H9 (cell line): ENCODE measurements around the gene NANOS2. TPM values are rescaled to one million over a fixed set of nuclear protein-coding genes. Genes with fewer than 3 reads are reported as not detected.

Source experiments
- DNase-seq: peaks from one replicate; pipeline ENCODE4 v3.0.0-alpha.2; 2017
- H2AFZ ChIP-seq: one replicate; pipeline ENCODE4 v1.6.1; 2013; ENCODE audit warnings: mild to moderate bottlenecking, low read length, control low read depth, moderate library complexity
- H2AK5ac ChIP-seq: 2 replicates; pipeline ENCODE4 v1.6.1; 2013; ENCODE audit warnings: low read length, control low read depth, mixed read lengths; ENCODE audit not compliant: insufficient read length
- H2BK120ac ChIP-seq: one replicate; pipeline ENCODE4 v1.6.1; 2013; ENCODE audit warnings: low read depth, mild to moderate bottlenecking, low read length, control low read depth, inconsistent platforms; ENCODE audit not compliant: poor library complexity, severe bottlenecking
- H2BK12ac ChIP-seq: 2 replicates; pipeline ENCODE4 v1.6.1; 2013; ENCODE audit warnings: low read length, control low read depth, mixed read lengths, low read depth; ENCODE audit not compliant: insufficient read length
- H2BK15ac ChIP-seq: 2 replicates; pipeline ENCODE4 v1.6.1; 2013; ENCODE audit warnings: low read depth, low read length, control low read depth
- H2BK20ac ChIP-seq: one replicate; pipeline ENCODE4 v1.6.1; 2013; ENCODE audit warnings: low read depth, mild to moderate bottlenecking, low read length, control low read depth, inconsistent platforms; ENCODE audit not compliant: poor library complexity, severe bottlenecking
- H2BK5ac ChIP-seq: 2 replicates; pipeline ENCODE4 v1.6.1; 2013; ENCODE audit warnings: low read length, control low read depth, mixed read lengths; ENCODE audit not compliant: insufficient read length
- H3K14ac ChIP-seq: 2 replicates; pipeline ENCODE4 v1.6.1; 2013; ENCODE audit warnings: low read length, control low read depth; ENCODE audit not compliant: insufficient read depth
- H3K18ac ChIP-seq: 2 replicates; pipeline ENCODE4 v1.6.1; 2013; ENCODE audit warnings: low read depth, mild to moderate bottlenecking, mixed read lengths, low read length, control low read depth; ENCODE audit not compliant: insufficient read length
- H3K23ac ChIP-seq: 2 replicates; pipeline ENCODE4 v1.6.1; 2013; ENCODE audit warnings: low read length, control low read depth, mixed read lengths, low read depth; ENCODE audit not compliant: insufficient read length
- H3K23me2 ChIP-seq: 2 replicates; pipeline ENCODE4 v1.6.1; 2013; ENCODE audit warnings: low read depth, mild to moderate bottlenecking, mixed read lengths, low read length, control low read depth; ENCODE audit not compliant: insufficient read length, poor library complexity, severe bottlenecking
- H3K27ac ChIP-seq: 2 replicates; pipeline ENCODE4 v1.5.1; 2013; ENCODE audit warnings: low read length, control low read depth, mixed read lengths, low read depth; ENCODE audit not compliant: insufficient read length
- H3K27me3 ChIP-seq: 2 replicates; pipeline ENCODE4 v1.6.1; 2013; ENCODE audit warnings: low read length, control low read depth, inconsistent platforms; ENCODE audit not compliant: insufficient read depth
- H3K4ac ChIP-seq: 2 replicates; pipeline ENCODE4 v1.6.1; 2013; ENCODE audit warnings: low read depth, mild to moderate bottlenecking, control low read depth, inconsistent platforms, low read length, moderate library complexity
- H3K4me1 ChIP-seq: 2 replicates; pipeline ENCODE4 v1.6.1; 2013; ENCODE audit warnings: low read length, control low read depth, inconsistent platforms; ENCODE audit not compliant: insufficient read depth
- H3K4me2 ChIP-seq: 2 replicates; pipeline ENCODE4 v1.6.1; 2013; ENCODE audit warnings: low read length, control low read depth, mixed read lengths; ENCODE audit not compliant: insufficient read length, insufficient read depth
- H3K56ac ChIP-seq: 2 replicates; pipeline ENCODE4 v1.6.1; 2013; ENCODE audit warnings: low read depth, mild to moderate bottlenecking, mixed read lengths, low read length, control low read depth; ENCODE audit not compliant: insufficient read length
- H3K79me1 ChIP-seq: 2 replicates; pipeline ENCODE4 v1.6.1; 2013; ENCODE audit warnings: low read depth, mild to moderate bottlenecking, moderate library complexity, low read length, control low read depth, inconsistent platforms; ENCODE audit not compliant: insufficient read depth, poor library complexity, severe bottlenecking
- H3K79me2 ChIP-seq: 2 replicates; pipeline ENCODE4 v1.6.1; 2013; ENCODE audit warnings: low read length, control low read depth, inconsistent platforms; ENCODE audit not compliant: insufficient read depth
- H3K9ac ChIP-seq: 2 replicates; pipeline ENCODE4 v1.6.1; 2013; ENCODE audit warnings: low read length, control low read depth, mixed read lengths; ENCODE audit not compliant: insufficient read length; ENCODE audit errors: extremely low read depth
- H3K9me3 ChIP-seq: one replicate; pipeline ENCODE4 v1.6.1; 2013; ENCODE audit warnings: low read depth, low read length, inconsistent platforms; ENCODE audit not compliant: control insufficient read depth
- H3T11ph ChIP-seq: one replicate; pipeline ENCODE4 v1.6.1; 2013; ENCODE audit warnings: mild to moderate bottlenecking, low read length, control low read depth, inconsistent platforms
- H4K20me1 ChIP-seq: one replicate; pipeline ENCODE4 v1.6.1; 2013; ENCODE audit not compliant: control insufficient read depth, insufficient read length, insufficient read depth
- H4K5ac ChIP-seq: 2 replicates; pipeline ENCODE4 v1.6.1; 2013; ENCODE audit warnings: low read depth, mild to moderate bottlenecking, mixed read lengths, low read length, control low read depth; ENCODE audit not compliant: insufficient read length
- H4K8ac ChIP-seq: replicated peaks from 2 replicates; pipeline ENCODE4 v1.6.1; 2013; ENCODE audit warnings: low read length, control low read depth, mixed read lengths, low read depth; ENCODE audit not compliant: insufficient read length
- H4K91ac ChIP-seq: 2 replicates; pipeline ENCODE4 v1.6.1; 2013; ENCODE audit warnings: low read depth, mild to moderate bottlenecking, moderate library complexity, mixed read lengths, low read length, control low read depth; ENCODE audit not compliant: insufficient read length
- H3K27ac Mint-ChIP-seq, 3 experiments: 2 replicates in 2 of 3; 3 replicates in 1 of 3; pipeline ENCODE4 v1.8.0; 2020 to 2021; ENCODE audit warnings: mixed read lengths in 3 of 3, mild to moderate bottlenecking in 1 of 3, moderate library complexity in 1 of 3
- H3K27me3 Mint-ChIP-seq: 2 replicates; pipeline ENCODE4 v1.8.0; 2021; ENCODE audit warnings: low read depth, mild to moderate bottlenecking, moderate library complexity, mixed read lengths
- H3K36me3 Mint-ChIP-seq, 3 experiments: 2 replicates in 2 of 3; 3 replicates in 1 of 3; pipeline ENCODE4 v1.8.0; 2020 to 2021; ENCODE audit warnings: low read depth in 3 of 3, mixed read lengths in 3 of 3; ENCODE audit not compliant: insufficient read depth in 1 of 3
- H3K4me1 Mint-ChIP-seq, 2 experiments: 2 replicates each; pipeline ENCODE4 v1.8.0; 2020; ENCODE audit warnings: mixed read lengths in 2 of 2
- H3K4me3 Mint-ChIP-seq, 2 experiments: 2 replicates in 1 of 2; 3 replicates in 1 of 2; pipeline ENCODE4 v1.8.0; 2020 to 2021; ENCODE audit warnings: mild to moderate bottlenecking in 2 of 2, mixed read lengths in 2 of 2, moderate library complexity in 1 of 2
- H3K9me3 Mint-ChIP-seq, 2 experiments: 2 replicates in 1 of 2; 3 replicates in 1 of 2; pipeline ENCODE4 v1.8.0; 2020; ENCODE audit warnings: mild to moderate bottlenecking in 2 of 2, mixed read lengths in 2 of 2, moderate library complexity in 1 of 2
- WGBS: extraction: QIAGEN DNeasy Blood & Tissue Kit; methylation state at CpG from one replicate; pipeline ENCODE4 v1.1.7; 2013; ENCODE audit warnings: missing lambda C conversion rate, low lambda C conversion rate, mixed read lengths; ENCODE audit not compliant: insufficient read length; ENCODE audit errors: extremely low coverage; 5-methylcytosine and 5-hydroxymethylcytosine counted together
- total RNA-seq: library from RNA; stranded (reverse); gene quantifications from 2 replicates; pipeline ENCODE4 v1.2.1, GENCODE V29; 2021
- TF ChIP-seq, protein P1 (sequence below): fragments of 200-600 bp; sonication (generic); conservative IDR thresholded peaks from 3 replicates; pipeline ENCODE4 v1.8.0; 2021; ENCODE audit warnings: antibody characterized with exemption, mild to moderate bottlenecking

The NANOS2 gene
- total RNA-seq, 1 experiment from 2014 or later, result not detected

DNA sequence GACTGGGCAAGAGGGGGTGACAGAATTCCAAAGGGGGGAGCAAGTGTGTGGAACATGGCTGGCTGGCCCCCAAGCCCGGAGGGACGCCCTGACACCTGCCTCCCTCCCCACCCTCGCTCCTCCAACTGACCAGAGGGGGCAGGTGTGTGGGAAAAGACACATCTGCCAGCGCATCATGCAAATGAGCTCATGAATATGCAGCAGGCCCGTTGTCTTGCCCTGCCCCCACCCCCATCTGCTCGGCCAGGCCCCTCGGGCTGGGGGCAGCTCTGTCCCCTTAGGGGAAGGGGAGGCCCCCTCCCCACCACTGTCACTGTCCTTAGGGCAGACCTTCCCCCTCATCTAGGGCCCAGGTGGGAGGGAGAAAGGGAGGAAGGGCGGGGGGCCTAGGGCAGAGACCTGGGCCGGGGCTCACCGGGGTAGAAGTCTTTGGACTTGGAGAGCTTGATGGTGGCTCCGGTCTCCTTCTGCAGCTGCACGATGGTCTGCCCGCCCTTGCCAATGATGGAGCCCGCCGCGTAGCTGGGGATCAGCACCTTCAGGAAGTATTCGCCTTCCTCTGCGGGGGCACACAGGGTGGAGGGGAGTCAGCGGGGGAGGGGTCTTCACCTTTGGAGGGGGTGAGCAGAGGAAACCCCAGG lies 46.1 kb upstream of the NANOS2 start:
- H2BK15ac ChIP-seq, result no peak overlapping the region
- H3K27me3 ChIP-seq, result no peaks in the 10 kb centered on the region
- H4K8ac ChIP-seq, result no peak overlapping the region
- H2AFZ ChIP-seq, result no peak overlapping the region
- no peak overlapping the region for H3K9ac ChIP-seq
- no peaks in the 10 kb centered on the region for H3K4me1 ChIP-seq
- no peak overlapping the region for H3K14ac ChIP-seq
- no peak overlapping the region for H3T11ph ChIP-seq
- H3K4me2 ChIP-seq, result no peak overlapping the region
- no peak overlapping the region for H3K18ac ChIP-seq
- no peaks in the 10 kb centered on the region for H3K9me3 ChIP-seq
- no peak overlapping the region for H2BK5ac ChIP-seq
- H4K20me1 ChIP-seq, result peaks cover 3% of the 10 kb centered on the region
- WGBS, result no CpG with 5 or more reads among the region's 19 CpGs
- no peak overlapping the region for H2BK120ac ChIP-seq
- no peaks in the 10 kb centered on the region for H3K79me2 ChIP-seq
- H2BK12ac ChIP-seq, result no peak overlapping the region
- no peak overlapping the region for H3K56ac ChIP-seq
- H3K27ac Mint-ChIP-seq, result peak overlapping the region in 1 of 3 experiments; percentile 36; a peak in 2 of 7 replicates
- peak overlapping the region; percentile 38 to 67 for H3K4me3 Mint-ChIP-seq
- H3K23ac ChIP-seq, result no peak overlapping the region
- peaks cover 6 to 26% (median 7%) of the 10 kb centered on the region in 3 experiments; a peak in 6 of 7 replicates for H3K36me3 Mint-ChIP-seq
- no peaks in the 10 kb centered on the region for H3K9me3 Mint-ChIP-seq
- H3K4me1 Mint-ChIP-seq, result peaks cover 11 to 21% of the 10 kb centered on the region in 2 experiments
- peaks cover 50% of the 10 kb centered on the region for H3K27me3 Mint-ChIP-seq
- peak; percentile 87 for DNase-seq
- peaks cover 2% of the 10 kb centered on the region for H3K23me2 ChIP-seq
- no peak overlapping the region for H4K5ac ChIP-seq
- TF ChIP-seq, protein P1, sequence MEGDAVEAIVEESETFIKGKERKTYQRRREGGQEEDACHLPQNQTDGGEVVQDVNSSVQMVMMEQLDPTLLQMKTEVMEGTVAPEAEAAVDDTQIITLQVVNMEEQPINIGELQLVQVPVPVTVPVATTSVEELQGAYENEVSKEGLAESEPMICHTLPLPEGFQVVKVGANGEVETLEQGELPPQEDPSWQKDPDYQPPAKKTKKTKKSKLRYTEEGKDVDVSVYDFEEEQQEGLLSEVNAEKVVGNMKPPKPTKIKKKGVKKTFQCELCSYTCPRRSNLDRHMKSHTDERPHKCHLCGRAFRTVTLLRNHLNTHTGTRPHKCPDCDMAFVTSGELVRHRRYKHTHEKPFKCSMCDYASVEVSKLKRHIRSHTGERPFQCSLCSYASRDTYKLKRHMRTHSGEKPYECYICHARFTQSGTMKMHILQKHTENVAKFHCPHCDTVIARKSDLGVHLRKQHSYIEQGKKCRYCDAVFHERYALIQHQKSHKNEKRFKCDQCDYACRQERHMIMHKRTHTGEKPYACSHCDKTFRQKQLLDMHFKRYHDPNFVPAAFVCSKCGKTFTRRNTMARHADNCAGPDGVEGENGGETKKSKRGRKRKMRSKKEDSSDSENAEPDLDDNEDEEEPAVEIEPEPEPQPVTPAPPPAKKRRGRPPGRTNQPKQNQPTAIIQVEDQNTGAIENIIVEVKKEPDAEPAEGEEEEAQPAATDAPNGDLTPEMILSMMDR, result peak; percentile 61
- no peaks in the 10 kb centered on the region for H3K79me1 ChIP-seq
- H2AK5ac ChIP-seq, result no peak overlapping the region
- no peak overlapping the region for H3K4ac ChIP-seq
- H4K91ac ChIP-seq, result no peak overlapping the region
- H3K27ac ChIP-seq, result no peak overlapping the region
- no peak overlapping the region for H2BK20ac ChIP-seq
